CD4-positive, alpha-beta T cell (primary cell): Measurements from ENCODE around the gene GBA2. TPM values are rescaled to one million over a fixed set of nuclear protein-coding genes. Genes with fewer than 3 reads are reported as not detected.

Experiments
- ATAC-seq: fragments of 200-7000 bp; cut with Tn5 transposase; one replicate; pipeline ENCODE4 v1.10.0; 2022; ENCODE audit warnings: mild to moderate bottlenecking; ENCODE audit not compliant: poor library complexity
- CTCF ChIA-PET: fragments of 350-600 bp; sonication (Branson Sonifier 250); formaldehyde crosslinking; loops from one replicate; lab custom pipeline; 2021; ENCODE audit warnings: antibody characterized with exemption, inconsistent platforms; lab: Charles Lee
- POLR2A ChIA-PET: fragments of 350-600 bp; sonication (Branson Sonifier 250); formaldehyde crosslinking; loops from one replicate; lab custom pipeline; 2021; ENCODE audit warnings: antibody characterized with exemption, inconsistent platforms; lab: Charles Lee
- DNase-seq, 14 experiments: peaks; one replicate each; pipeline ENCODE4 v3.0.0-alpha.2; 2013 to 2020; ENCODE audit warnings: mixed read lengths in 2 of 14
- H3K27ac ChIP-seq, 2 donors: one replicate each; pipeline versions ENCODE4 v1.5.1 to v1.7.0; 2013; ENCODE audit warnings: low read length in 2 of 2, low read depth in 1 of 2, mild to moderate bottlenecking in 1 of 2
- H3K27me3 ChIP-seq, 2 experiments: 1 replicate in 1 of 2; 2 replicates in 1 of 2; pipeline versions ENCODE4 v1.6.1 to v1.7.0; 2013; ENCODE audit warnings: low read length in 2 of 2, control low read depth in 1 of 2, mild to moderate bottlenecking in 1 of 2, moderate library complexity in 1 of 2; ENCODE audit not compliant: insufficient read depth in 2 of 2, control insufficient read depth in 1 of 2
- H3K36me3 ChIP-seq: one replicate; pipeline ENCODE4 v1.6.1; 2013; ENCODE audit warnings: low read length, control low read depth; ENCODE audit not compliant: insufficient read depth
- H3K4me1 ChIP-seq: one replicate; pipeline ENCODE4 v1.6.1; 2013; ENCODE audit warnings: low read length, control low read depth; ENCODE audit not compliant: insufficient read depth
- H3K4me3 ChIP-seq: one replicate; pipeline ENCODE4 v1.5.1; 2013; ENCODE audit warnings: mild to moderate bottlenecking, low read length, moderate library complexity
- H3K9me3 ChIP-seq, 2 experiments: 1 replicate in 1 of 2; 2 replicates in 1 of 2; pipeline versions ENCODE4 v1.6.1 to v1.7.0; 2013; ENCODE audit warnings: low read length in 2 of 2, mild to moderate bottlenecking in 2 of 2, control low read depth in 1 of 2, moderate library complexity in 1 of 2; ENCODE audit not compliant: control insufficient read depth in 1 of 2, insufficient read depth in 1 of 2
- H3K27ac Mint-ChIP-seq: one replicate; pipeline ENCODE4 v1.8.0; 2020; ENCODE audit warnings: mixed read lengths
- H3K27me3 Mint-ChIP-seq: one replicate; pipeline ENCODE4 v1.8.0; 2021; ENCODE audit warnings: mixed read lengths
- H3K36me3 Mint-ChIP-seq: one replicate; pipeline ENCODE4 v1.8.0; 2021; ENCODE audit warnings: low read depth, mixed read lengths
- H3K4me1 Mint-ChIP-seq: one replicate; pipeline ENCODE4 v1.8.0; 2021; ENCODE audit warnings: low read depth, mixed read lengths
- H3K4me3 Mint-ChIP-seq: one replicate; pipeline ENCODE4 v1.8.0; 2020; ENCODE audit warnings: mild to moderate bottlenecking, mixed read lengths
- H3K9me3 Mint-ChIP-seq: one replicate; pipeline ENCODE4 v1.8.0; 2020; ENCODE audit warnings: mixed read lengths
- CTCF ChIP-seq: fragments of 200-600 bp; IDR thresholded peaks from one replicate; pipeline ENCODE4 v1.8.0; 2022; ENCODE audit warnings: antibody characterized with exemption, mild to moderate bottlenecking
- intact Hi-C, 2 experiments: fragments of 100-400 bp; cut with DNase I in 1 of 2; cut with micrococcal nuclease in 1 of 2; formaldehyde crosslinking; loops; one replicate each; pipeline versions ENCODE4 v1.15.1 to v1.9.0; 2023 to 2025; cut with DNase I, micrococcal nuclease
- total RNA-seq, 174 experiments: library from RNA in 2 of 174; stranded (reverse) in 2 of 174; gene quantifications; one replicate each; pipeline ENCODE4 v1.2.3 and lab custom pipeline; 2021 to 2026

GBA2 gene
- total RNA-seq, 2 experiments from 2014 or later: 17.3 to 18.6 TPM

GRCh38 chr9:35738186-35738585, 10.8 kb downstream of the GBA2 start:
- TF ChIP-seq CTCF: no peak
- Mint-ChIP-seq H3K4me3 (no peak overlapping the region), H3K27me3 (no peaks in the 10 kb centered on the region), H3K9me3 (no peaks in the 10 kb centered on the region), H3K36me3 (peaks cover 76% of the 10 kb centered on the region), H3K4me1 (peaks cover 25% of the 10 kb centered on the region), H3K27ac (no peak overlapping the region)
- Histone ChIP-seq H3K27ac (no peak overlapping the region), H3K27me3 (no peaks in the 10 kb centered on the region), H3K4me3 (no peak overlapping the region), H3K9me3 (no peaks in the 10 kb centered on the region), H3K4me1 (peaks cover 27% of the 10 kb centered on the region), H3K36me3 (peaks cover 81% of the 10 kb centered on the region)
- no peak for ATAC-seq
- intact Hi-C loops: loop anchor here (10.0 kb wide), 3 partner anchors 623 to 1027 kb away; partner anchors contain the start of genes ATOSB (in 1 of the 2) and DNAJB5 (in 1 of the 2)
- CTCF ChIA-PET: no interaction called here
- no peak for DNase-seq
- POLR2A ChIA-PET: interaction anchor here (1.5 to 4.4 kb wide), 2 partner anchors 11 kb away, joined by 8 to 30 read pairs; partner anchors contain the start of genes GBA2 and RGP1

- H3K4me3 ChIP-seq: no peak overlapping the region
- no peak overlapping the region for H3K27ac ChIP-seq
- ATAC-seq: no peak
- no peak overlapping the region for H3K4me3 Mint-ChIP-seq
- ChIA-PET POLR2A (interaction anchor here (1.0 to 4.4 kb wide), 2 partner anchors 12 to 75 kb away, joined by 3 to 30 read pairs; partner anchors contain the start of genes GBA2, RGP1 and SPAG8), CTCF (interaction anchor here (0.7 to 3.0 kb wide), 3 partner anchors 11 to 120 kb away, joined by 3 to 32 read pairs (median 3); partner anchors contain the start of genes GBA2 and RGP1)
- peaks cover 26% of the 10 kb centered on the region for H3K4me1 Mint-ChIP-seq
- peaks cover 72% of the 10 kb centered on the region for H3K36me3 ChIP-seq
- H3K27ac Mint-ChIP-seq: no peak overlapping the region
- no peaks in the 10 kb centered on the region for H3K27me3 Mint-ChIP-seq
- no peak for DNase-seq
- H3K9me3 Mint-ChIP-seq: no peaks in the 10 kb centered on the region
- H3K27me3 ChIP-seq: no peaks in the 10 kb centered on the region
- intact Hi-C loops: loop anchor here (10.0 kb wide), 3 partner anchors 622 to 1028 kb away; partner anchors contain the start of genes ATOSB (in 1 of the 2) and DNAJB5 (in 1 of the 2)
- peaks cover 75% of the 10 kb centered on the region for H3K36me3 Mint-ChIP-seq
- peaks cover 34% of the 10 kb centered on the region for H3K4me1 ChIP-seq
- no peak for TF ChIP-seq CTCF
- H3K9me3 ChIP-seq: no peaks in the 10 kb centered on the region
Measured at GRCh38 chr9:35737143-35737542, 11.9 kb downstream of the GBA2 start.

GRCh38 chr9:35736201-35736633, 12.8 kb downstream of the GBA2 start:
- TF ChIP-seq CTCF: peak; percentile 73
- peaks cover 22% of the 10 kb centered on the region for H3K4me1 Mint-ChIP-seq
- no peaks in the 10 kb centered on the region for H3K9me3 ChIP-seq
- CTCF ChIA-PET: interaction anchor here (0.6 to 3.0 kb wide), 15 partner anchors 8 to 146 kb away, joined by 3 to 32 read pairs (median 5); partner anchors contain the start of genes CCDC107, GBA2, RGP1 and RMRP
- H3K4me1 ChIP-seq: peaks cover 32% of the 10 kb centered on the region
- H3K36me3 Mint-ChIP-seq: peaks cover 68% of the 10 kb centered on the region
- H3K27ac Mint-ChIP-seq: peak overlapping the region; percentile 67
- ATAC-seq (peak; percentile 25), DNase-seq (peak; percentile 43 to 86 (median 58))
- no peak overlapping the region for H3K4me3 ChIP-seq
- H3K27ac ChIP-seq: no peak overlapping the region
- intact Hi-C loops: loop anchor here (1.0 to 10.0 kb wide), 5 partner anchors 13 to 1029 kb away; partner anchors contain the start of genes ATOSB (in 1 of the 2), DNAJB5 (in 1 of the 2), GBA2 (in 1 of the 2) and RGP1 (in 1 of the 2)
- no peaks in the 10 kb centered on the region for H3K27me3 ChIP-seq
- H3K36me3 ChIP-seq: peaks cover 63% of the 10 kb centered on the region
- H3K9me3 Mint-ChIP-seq: no peaks in the 10 kb centered on the region
- peak overlapping the region; percentile 49 for H3K4me3 Mint-ChIP-seq
- POLR2A ChIA-PET: interaction anchor here (0.6 to 4.4 kb wide), 7 partner anchors 13 to 120 kb away, joined by 3 to 30 read pairs (median 3); partner anchors contain the start of genes CCDC107, GBA2, RGP1 and RMRP
- no peaks in the 10 kb centered on the region for H3K27me3 Mint-ChIP-seq
